Brain microvascular endothelial cell (primary cell): ENCODE measurements around the gene KCNMA1.

Experiments
- DNase-seq: peaks from one replicate; pipeline ENCODE4 v3.0.0-alpha.2; 2020
- H3K27ac ChIP-seq: fragments of 250-450 bp; sonication (Bioruptor Pico); 2 replicates; pipeline ENCODE4 v1.5.1; 2020; ENCODE audit warnings: mild to moderate bottlenecking, moderate library complexity
- H3K27me3 ChIP-seq: fragments of 250-450 bp; sonication (Bioruptor Pico); replicated peaks from 2 replicates; pipeline ENCODE4 v1.5.1; 2020; ENCODE audit warnings: mild to moderate bottlenecking
- H3K36me3 ChIP-seq: fragments of 250-450 bp; sonication (Bioruptor Pico); replicated peaks from 2 replicates; pipeline ENCODE4 v1.5.1; 2020; ENCODE audit warnings: mild to moderate bottlenecking
- H3K4me3 ChIP-seq: 2 replicates; pipeline ENCODE4 v1.5.1; 2011; ENCODE audit warnings: low read depth, mild to moderate bottlenecking, control low read depth, low read length, moderate library complexity
- in situ Hi-C: cut with HindIII; loops from 2 replicates; pipeline ENCODE4 v1.10.0; 2017; ENCODE audit warnings: low sequenced_read_pairs, low pct_ligation_motif_present
- TF ChIP-seq, protein P1 (sequence below): IDR thresholded peaks from 2 replicates; pipeline ENCODE4 v1.5.1; 2011; ENCODE audit warnings: low read depth, mild to moderate bottlenecking, moderate library complexity, low read length, control low read depth, inconsistent platforms; ENCODE audit errors: missing control alignments

The KCNMA1 gene

DNA sequence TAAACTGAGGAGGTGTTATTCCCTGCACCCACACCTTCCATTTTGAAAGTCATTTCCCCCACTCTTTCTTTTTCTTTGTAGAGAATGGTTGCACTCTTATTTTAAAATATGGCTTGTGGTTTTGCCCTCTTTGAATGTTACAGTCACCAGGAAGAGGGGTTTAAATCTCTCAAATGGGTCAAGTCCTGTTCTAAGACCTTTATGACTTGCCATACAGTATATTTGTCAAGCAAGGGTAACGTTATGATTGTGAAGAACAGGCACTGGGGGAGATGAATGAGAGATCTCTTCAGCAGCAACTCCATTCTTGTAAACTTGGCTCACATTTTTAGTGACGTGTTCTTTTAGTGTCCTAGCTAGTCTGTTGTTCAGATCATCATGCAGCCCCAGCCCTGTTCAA lies 634.7 kb downstream of the KCNMA1 start:
- H3K27me3 ChIP-seq, result no peaks in the 10 kb centered on the region
- in situ Hi-C loops, result no loop called here
- DNase-seq, result no peak
- H3K27ac ChIP-seq, result no peak overlapping the region
- TF ChIP-seq, protein P1, sequence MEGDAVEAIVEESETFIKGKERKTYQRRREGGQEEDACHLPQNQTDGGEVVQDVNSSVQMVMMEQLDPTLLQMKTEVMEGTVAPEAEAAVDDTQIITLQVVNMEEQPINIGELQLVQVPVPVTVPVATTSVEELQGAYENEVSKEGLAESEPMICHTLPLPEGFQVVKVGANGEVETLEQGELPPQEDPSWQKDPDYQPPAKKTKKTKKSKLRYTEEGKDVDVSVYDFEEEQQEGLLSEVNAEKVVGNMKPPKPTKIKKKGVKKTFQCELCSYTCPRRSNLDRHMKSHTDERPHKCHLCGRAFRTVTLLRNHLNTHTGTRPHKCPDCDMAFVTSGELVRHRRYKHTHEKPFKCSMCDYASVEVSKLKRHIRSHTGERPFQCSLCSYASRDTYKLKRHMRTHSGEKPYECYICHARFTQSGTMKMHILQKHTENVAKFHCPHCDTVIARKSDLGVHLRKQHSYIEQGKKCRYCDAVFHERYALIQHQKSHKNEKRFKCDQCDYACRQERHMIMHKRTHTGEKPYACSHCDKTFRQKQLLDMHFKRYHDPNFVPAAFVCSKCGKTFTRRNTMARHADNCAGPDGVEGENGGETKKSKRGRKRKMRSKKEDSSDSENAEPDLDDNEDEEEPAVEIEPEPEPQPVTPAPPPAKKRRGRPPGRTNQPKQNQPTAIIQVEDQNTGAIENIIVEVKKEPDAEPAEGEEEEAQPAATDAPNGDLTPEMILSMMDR, result no peak
- H3K36me3 ChIP-seq, result no peaks in the 10 kb centered on the region
- no peak overlapping the region for H3K4me3 ChIP-seq

DNA sequence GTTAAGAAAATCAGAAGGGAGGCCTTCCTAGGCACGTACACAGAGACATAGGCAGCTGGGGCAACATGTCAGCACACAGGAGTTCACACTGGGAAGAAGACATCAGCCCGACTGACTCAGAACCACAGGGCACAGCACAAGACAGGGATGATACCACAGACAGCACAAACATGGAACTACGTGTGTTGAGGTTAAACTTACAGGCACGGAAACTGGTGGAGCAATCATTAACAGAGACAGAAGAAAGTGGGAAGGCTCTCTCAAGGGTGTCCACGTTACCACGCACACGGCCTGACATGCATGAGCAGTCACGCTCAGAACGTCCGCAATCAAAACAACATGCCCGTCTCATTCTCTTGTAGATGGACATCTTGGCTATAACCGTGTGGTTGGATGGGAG lies 636.4 kb downstream of the KCNMA1 start:
- no peak for DNase-seq
- no peak overlapping the region for H3K27ac ChIP-seq
- no peak overlapping the region for H3K4me3 ChIP-seq
- TF ChIP-seq, protein P1, result no peak
- in situ Hi-C loops, result no loop called here
- H3K27me3 ChIP-seq, result no peaks in the 10 kb centered on the region
- H3K36me3 ChIP-seq, result no peaks in the 10 kb centered on the region

DNA sequence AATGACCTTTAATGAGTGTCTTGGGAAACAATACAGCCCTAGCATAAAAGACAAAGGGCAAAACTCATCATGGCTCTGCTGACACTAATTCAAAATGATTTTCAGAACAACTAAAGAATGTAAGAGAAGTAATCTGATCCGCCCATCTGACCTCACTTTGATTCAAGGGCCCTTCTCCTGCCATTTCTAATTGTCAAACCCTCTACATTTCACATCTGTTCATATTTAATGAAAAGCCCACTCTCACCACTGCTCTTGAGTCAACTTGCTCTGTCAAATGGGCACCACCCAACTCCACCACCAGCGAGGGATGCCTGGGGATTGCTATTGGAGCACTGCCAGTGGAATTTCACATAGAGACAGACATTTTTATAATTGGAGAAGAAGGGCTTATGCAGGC lies 639.2 kb downstream of the KCNMA1 start:
- DNase-seq, result no peak
- no peaks in the 10 kb centered on the region for H3K27me3 ChIP-seq
- no peaks in the 10 kb centered on the region for H3K36me3 ChIP-seq
- no peak overlapping the region for H3K27ac ChIP-seq
- TF ChIP-seq, protein P1, result no peak
- in situ Hi-C loops, result no loop called here
- no peak overlapping the region for H3K4me3 ChIP-seq

DNA sequence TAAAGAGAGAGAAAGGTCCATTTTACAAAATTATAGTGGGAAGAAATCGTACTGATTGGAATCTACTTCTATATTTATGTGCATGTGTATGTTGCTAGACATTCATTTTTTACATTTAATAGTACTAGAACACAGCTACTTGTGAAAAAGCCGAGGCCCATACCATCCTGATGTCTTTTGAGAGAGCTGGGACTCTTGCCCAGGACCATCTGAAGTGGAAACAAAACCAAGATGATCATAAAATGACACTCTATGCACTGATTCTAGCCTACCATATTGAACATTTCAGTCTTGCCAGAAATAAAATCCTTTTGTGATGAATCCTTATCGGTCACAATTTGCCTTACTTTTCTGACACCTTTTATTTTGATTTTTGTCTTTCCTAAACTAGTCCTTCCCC lies 640.0 kb downstream of the KCNMA1 start:
- Histone ChIP-seq H3K27me3 (no peaks in the 10 kb centered on the region), H3K4me3 (no peak overlapping the region), H3K36me3 (no peaks in the 10 kb centered on the region), H3K27ac (no peak overlapping the region)
- TF ChIP-seq, protein P1, result no peak
- in situ Hi-C loops, result no loop called here
- no peak for DNase-seq

DNA sequence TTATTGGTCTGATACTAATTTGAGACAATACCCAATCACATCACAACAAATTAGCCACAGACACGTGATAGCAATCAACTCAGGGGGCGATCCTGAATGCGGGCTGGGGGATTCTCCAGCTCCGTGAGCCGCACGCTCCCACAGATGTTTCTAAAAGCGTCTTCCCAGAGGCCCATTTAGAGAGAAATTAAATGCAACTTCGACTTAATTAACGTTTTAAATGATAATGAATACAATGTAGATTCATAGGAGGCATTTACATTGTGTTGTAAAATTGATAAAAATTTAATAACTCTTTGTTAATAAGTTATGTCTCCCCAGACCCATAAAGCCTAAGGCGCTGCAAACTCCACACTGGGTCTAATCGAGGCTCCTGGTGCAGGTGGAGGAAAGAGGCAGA lies 642.6 kb downstream of the KCNMA1 start:
- Histone ChIP-seq H3K36me3 (no peaks in the 10 kb centered on the region), H3K4me3 (no peak overlapping the region), H3K27me3 (no peaks in the 10 kb centered on the region), H3K27ac (no peak overlapping the region)
- in situ Hi-C loops, result no loop called here
- TF ChIP-seq, protein P1, result no peak
- no peak for DNase-seq

DNA sequence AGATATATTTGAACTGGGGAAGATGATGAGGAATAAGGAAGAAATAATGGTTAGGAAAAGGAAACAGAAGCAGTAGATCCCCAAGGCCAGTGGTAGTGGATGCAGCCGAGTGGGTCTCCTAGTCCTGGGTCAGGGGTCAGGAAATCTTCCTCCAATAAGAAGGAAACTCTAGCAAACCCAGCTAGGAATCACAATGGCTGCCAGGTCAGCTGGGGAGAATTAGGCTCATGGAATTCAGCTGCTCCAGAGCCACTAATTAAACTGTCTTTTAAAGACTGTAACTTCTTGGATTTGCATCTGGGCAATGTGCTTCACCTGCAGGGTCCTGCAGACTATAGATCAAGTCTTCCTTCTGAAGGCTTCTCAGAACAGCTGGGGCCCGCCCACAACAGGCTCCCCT lies 644.4 kb downstream of the KCNMA1 start:
- H3K27me3 ChIP-seq, result no peaks in the 10 kb centered on the region
- TF ChIP-seq, protein P1, result no peak
- no peak overlapping the region for H3K27ac ChIP-seq
- in situ Hi-C loops, result no loop called here
- no peak for DNase-seq
- H3K4me3 ChIP-seq, result no peak overlapping the region
- H3K36me3 ChIP-seq, result no peaks in the 10 kb centered on the region
